GM18867 (cell line): ENCODE results near the gene DAPK2.

ENCODE experiments used
- ATAC-seq: cut with Tn5 transposase; IDR thresholded peaks from one replicate; pipeline ENCODE4 v1.9.1; 2021; ENCODE audit warnings: mild to moderate bottlenecking, moderate library complexity; ENCODE audit not compliant: unreplicated experiment

The DAPK2 gene

DNA sequence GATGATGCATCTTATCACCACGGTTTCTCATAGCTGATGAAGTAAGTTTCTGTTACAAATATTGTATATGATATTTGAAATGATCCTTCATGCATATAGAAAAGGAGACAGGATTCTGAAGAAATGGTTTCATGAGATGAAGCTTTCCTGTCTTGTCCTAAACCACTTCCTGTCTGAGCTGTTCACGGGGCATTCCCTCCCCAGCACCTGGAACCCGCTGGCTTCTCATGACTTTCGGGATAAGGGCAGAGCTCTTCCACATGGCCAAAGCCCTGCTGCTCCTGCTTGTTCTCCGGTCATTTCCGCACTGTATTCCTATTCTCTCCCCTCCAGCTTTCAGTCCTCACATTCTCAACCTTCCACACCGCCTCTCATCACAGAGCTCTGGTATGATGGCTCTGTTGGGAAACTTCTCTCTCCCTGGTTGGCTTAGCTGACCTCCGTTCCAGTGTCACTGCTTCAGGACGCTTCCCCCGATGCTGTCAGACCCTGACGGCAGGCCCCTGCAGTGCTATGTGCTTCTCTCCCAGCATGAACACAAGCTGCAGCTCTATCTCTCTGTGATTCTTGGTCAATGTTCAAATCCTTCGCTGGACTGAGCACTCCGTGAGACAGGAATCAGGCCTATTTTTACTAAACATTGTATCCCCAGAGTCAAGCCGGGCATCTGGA lies 125.6 kb downstream of the DAPK2 start:
- ATAC-seq, result no peak

GRCh38 chr15:63918901-63919348 lies 127.4 kb downstream of the DAPK2 start:
- ATAC-seq, result no peak

DNA sequence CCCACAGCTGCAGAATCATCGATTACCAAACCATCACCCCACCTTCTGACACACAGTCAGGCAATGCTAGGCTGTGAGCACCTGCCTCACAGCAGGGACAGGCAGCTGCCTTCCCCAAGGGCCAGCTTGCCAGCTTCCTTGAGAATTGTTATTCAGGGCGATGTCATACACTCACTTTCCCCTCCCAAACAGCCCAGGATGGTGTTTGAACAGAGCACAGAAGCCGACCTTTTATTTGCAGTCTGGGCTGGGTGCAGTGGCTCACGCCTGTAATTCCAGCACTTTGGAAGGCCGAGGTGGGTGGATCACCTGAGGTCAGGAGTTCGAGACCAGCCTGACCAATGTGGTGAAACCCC lies 128.0 kb downstream of the DAPK2 start:
- no peak for ATAC-seq

DNA sequence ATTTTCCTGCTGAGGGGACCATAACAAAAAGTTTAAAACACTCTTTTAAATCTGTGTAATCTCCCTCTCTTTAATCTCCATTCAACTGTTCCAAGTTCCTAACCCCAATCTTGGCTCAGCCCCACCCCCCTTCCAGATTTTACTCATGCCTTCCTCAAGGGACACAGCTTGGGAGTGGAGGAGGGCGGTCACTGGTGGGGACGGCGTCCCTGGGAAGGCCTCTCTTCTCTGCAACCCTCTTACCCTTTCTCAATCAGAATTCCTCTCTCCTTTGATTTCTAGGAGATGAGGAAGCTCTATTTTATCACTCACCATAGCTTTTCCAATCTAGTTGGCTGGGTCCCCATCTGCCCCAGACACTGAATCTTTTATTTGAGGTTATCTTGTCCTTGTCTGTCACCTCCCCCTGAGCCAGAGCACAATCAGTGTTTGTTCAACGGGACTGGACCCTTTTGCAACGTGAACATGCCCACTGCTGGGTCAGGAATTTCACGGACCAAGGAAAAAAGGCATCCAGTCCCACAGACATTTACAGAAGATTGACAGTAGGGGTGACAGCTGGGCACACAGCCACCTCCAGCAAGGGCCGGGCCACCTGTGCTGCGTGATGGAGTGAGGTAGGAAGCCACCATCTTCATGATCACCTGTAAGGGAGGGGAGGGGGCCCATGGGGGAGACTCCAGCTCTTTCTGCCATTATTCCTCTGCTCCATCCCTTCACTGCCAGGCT lies 128.5 kb downstream of the DAPK2 start:
- ATAC-seq, result no peak

DNA sequence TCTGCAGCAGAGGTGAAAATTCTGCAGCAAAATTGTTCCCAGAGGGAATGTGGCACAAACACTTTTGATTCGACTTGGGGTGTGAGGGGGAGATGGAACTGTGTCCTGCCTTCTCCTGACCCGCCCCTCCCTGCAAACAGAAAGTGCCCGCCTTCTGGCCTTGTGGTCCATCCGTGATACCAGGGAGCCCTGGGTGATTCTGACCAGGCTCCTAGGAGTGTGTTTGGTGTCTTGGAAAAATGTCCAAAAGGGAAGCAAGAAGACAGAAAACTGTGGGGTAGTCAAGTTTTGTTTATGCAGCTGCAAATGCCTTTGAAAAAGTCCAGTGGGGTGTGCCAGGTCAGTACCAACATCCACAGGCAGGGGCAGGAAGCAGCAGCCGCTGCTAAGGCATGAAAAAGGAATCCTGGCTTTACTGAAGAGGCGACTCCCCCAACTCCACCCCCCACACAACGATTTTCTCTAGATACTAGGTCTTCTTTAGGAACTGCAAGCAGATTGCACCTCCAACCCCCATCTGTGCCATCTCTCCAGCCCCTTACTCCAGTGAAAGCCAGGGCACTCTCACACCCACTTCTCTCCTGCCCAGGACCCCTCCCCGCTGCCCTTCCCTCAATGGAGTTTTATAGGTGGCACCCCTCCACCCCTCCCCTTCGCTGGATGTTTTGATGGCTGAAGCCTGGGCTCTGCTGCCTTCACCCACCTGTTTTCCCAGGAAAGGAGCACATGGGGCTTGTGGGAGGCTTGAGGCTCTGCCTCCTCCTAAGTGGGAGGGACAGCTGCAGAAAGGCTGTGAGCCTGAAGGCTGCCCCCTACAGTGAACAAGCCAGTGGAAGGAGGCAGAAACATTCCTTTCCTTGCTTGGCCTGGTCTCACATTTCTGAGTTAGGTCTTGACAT lies 130.2 kb downstream of the DAPK2 start:
- ATAC-seq, result no peak

DNA sequence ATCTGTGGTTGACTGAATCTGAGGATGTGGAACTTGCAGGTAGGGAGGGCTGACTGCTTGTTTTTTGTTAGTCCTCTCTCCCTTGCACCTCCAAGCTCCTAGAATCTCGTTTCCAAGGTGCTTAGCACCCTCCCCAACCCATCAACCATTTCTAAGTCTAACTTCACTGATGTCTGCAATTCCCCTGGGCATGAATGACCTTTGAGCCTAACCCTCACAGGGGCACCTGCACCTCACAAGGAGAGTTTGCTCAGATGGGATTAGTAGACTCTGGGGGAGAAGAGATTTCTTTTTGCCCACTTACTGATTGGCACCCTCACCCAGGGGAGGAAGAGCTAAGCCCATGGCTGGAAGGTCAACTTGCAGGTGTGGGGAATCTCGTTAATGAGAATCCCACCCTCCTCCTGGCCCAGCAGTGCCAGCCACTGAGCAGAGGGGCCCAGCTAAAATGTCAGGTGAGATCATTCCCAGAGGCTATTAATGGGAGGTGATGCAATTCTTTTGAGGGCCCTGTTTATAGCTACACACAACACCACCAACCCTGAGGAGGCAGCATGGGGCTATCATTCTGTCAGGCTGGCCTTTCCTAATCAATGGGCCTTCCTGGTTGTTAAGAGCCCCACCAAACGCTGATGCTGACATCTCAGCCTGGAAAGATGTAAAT lies 130.9 kb downstream of the DAPK2 start:
- no peak for ATAC-seq

- ATAC-seq, result no peak
Measured at GRCh38 chr15:63913786-63914315, 132.4 kb downstream of the DAPK2 start.

DNA sequence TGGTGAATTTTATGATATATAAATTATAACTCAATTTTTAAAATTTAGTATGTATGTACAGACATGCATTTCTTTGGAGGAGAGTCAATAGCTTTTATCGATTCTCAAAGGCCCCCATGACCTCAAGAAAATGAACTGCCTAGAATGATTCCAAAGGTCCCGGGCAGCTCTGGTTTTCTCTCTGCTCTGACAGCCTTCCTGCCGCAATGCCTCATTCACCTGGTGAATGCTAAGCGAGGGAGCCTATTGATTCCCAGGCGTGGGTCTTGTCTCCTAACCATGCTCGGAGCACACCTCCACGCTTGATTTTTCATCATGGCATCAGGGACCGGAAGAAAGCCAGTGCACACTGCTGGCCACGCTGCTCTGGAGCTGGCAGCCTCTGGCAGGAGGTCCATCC lies 132.9 kb downstream of the DAPK2 start:
- ATAC-seq, result no peak

- no peak for ATAC-seq
Measured at GRCh38 chr15:63912061-63912615, 134.1 kb downstream of the DAPK2 start.

- no peak for ATAC-seq
Measured at GRCh38 chr15:63911160-63911559, 135.1 kb downstream of the DAPK2 start.

- ATAC-seq, result no peak
Measured at GRCh38 chr15:63909819-63910437, 136.4 kb downstream of the DAPK2 start.

DNA sequence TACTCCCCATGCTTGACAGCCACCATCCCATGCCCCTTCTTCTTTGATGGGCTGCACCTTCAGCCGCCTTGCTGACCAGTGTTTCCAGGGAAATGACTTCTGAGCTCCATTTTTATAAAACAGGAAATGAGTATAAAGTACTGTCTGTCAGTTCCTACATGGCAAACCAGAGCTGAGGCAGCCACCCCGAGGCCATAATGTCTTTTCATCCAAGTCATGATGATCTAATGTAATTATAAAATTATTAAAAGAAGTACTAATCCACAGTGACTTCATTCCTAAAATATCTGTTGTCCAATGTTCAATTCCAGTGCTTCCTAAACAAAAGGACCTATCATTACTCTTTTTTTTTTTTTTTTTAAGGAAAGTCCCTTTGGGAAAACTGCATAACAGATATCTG lies 137.3 kb downstream of the DAPK2 start:
- no peak for ATAC-seq

DNA sequence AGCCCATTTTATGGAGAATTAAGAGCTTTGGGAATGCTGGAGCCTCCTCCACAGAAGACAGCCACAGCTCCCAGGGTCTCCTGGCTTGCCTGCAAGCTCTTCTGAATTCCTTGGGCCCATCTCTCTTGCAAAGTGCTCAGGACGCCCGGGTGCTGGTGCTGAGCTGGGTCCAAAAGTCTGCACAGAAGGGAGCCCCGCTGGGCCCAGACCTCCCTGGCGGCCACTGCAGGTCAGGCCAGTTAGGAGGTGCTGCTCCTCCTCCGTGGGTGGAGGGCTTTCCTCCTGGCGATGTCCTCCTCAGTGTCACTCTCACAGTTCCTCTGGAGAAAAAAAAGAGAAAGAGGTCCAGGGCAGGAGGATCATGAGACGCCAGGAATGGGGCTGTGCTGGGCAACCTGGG lies 138.0 kb downstream of the DAPK2 start:
- no peak for ATAC-seq

- no peak for ATAC-seq
Measured at GRCh38 chr15:63907521-63907920, 138.8 kb downstream of the DAPK2 start.

GRCh38 chr15:63906266-63906584 lies 140.1 kb downstream of the DAPK2 start:
- ATAC-seq, result no peak

- ATAC-seq, result peak; percentile 37
Measured at GRCh38 chr15:63905558-63906265, 140.6 kb downstream of the DAPK2 start.

- ATAC-seq, result no peak
Measured at GRCh38 chr15:63905131-63905530, 141.2 kb downstream of the DAPK2 start.

DNA sequence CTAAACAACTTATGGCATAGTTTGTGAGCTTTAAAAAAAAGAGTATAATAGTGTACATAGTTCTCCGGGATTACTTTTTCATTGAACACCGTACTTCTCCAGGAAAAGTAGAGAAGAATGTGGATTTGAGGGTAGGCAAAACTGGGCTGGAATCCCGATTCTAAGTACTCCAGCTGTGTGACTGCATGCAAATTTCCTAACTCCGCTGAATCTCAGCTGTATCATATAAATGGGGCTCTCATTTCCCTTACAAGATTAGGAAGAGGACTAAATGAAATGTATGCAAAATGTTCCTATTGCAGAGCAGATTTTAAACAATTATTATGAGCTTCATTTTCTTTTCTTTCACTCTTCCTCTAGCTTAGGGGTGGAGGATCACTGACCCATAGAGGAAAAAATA lies 142.2 kb downstream of the DAPK2 start:
- no peak for ATAC-seq

- no peak for ATAC-seq
Measured at GRCh38 chr15:63902671-63903035, 143.6 kb downstream of the DAPK2 start.
